ENCODE data around the gene MMP20.
A peak's percentile ranks its signal among the peaks of the same experiment; 100 is the strongest.
"Not testable (repeated sequence)": the region's sequence is repeated elsewhere in the genome, so short reads cannot be mapped to it uniquely, and the experiment has no call there.

MMP20 gene

GRCh38 chr11:102625177-102625576 lies at the start of gene MMP20:
MMP20 (minus strand) TSS chr11:102625332; CDS start chr11:102625319, 13 bp downstream.
- no peak within 1 kb of the TSS for H3K4me3 ChIP-seq
- no peak within 1 kb of the TSS for H3K27ac ChIP-seq

GRCh38 chr11:102669664-102670063 lies 44.5 kb upstream of the MMP20 start:
- Histone ChIP-seq H3K27ac (no peak overlapping the region), H3K4me3 (no peak overlapping the region)

GRCh38 chr11:102666331-102666957 lies 41.3 kb upstream of the MMP20 start:
- no peak overlapping the region for H3K4me3 ChIP-seq
- no peak overlapping the region for H3K27ac ChIP-seq

- H3K4me3 ChIP-seq = no peak overlapping the region
Observed at GRCh38 chr11:102664001-102664752, 39.0 kb upstream of the MMP20 start.

GRCh38 chr11:102662607-102663006 lies 37.5 kb upstream of the MMP20 start:
- Histone ChIP-seq H3K4me3 (no peak overlapping the region), H3K27ac (no peak overlapping the region)

More at GRCh38 chr11:102664001-102664752, 39.0 kb upstream of the MMP20 start:
- no peak overlapping the region for H3K27ac ChIP-seq

GRCh38 chr11:102661040-102661439 lies 35.9 kb upstream of the MMP20 start:
- no peak overlapping the region for H3K4me3 ChIP-seq
- no peak overlapping the region for H3K27ac ChIP-seq

GRCh38 chr11:102656528-102656927 lies 31.4 kb upstream of the MMP20 start:
- Histone ChIP-seq H3K27ac (no peak overlapping the region), H3K4me3 (no peak overlapping the region)

GRCh38 chr11:102655547-102655946 lies 30.4 kb upstream of the MMP20 start:
- no peak overlapping the region for H3K27ac ChIP-seq
- no peak overlapping the region for H3K4me3 ChIP-seq

GRCh38 chr11:102654761-102655160 lies 29.6 kb upstream of the MMP20 start:
- no peak overlapping the region for H3K4me3 ChIP-seq
- no peak overlapping the region for H3K27ac ChIP-seq

GRCh38 chr11:102653744-102654291 lies 28.7 kb upstream of the MMP20 start:
- Histone ChIP-seq H3K27ac (no peak overlapping the region), H3K4me3 (no peak overlapping the region)

GRCh38 chr11:102647430-102647829 lies 22.3 kb upstream of the MMP20 start:
- no peak overlapping the region for H3K27ac ChIP-seq
- no peak overlapping the region for H3K4me3 ChIP-seq

GRCh38 chr11:102643941-102644340 lies 18.8 kb upstream of the MMP20 start:
- Histone ChIP-seq H3K27ac (no peak overlapping the region), H3K4me3 (no peak overlapping the region)

- Histone ChIP-seq H3K27ac (no peak overlapping the region), H3K4me3 (no peak overlapping the region)
Observed at GRCh38 chr11:102640946-102641345, 15.8 kb upstream of the MMP20 start.

GRCh38 chr11:102639656-102640055 lies 14.5 kb upstream of the MMP20 start:
- Histone ChIP-seq H3K4me3 (no peak overlapping the region), H3K27ac (no peak overlapping the region)

GRCh38 chr11:102637731-102638130 lies 12.6 kb upstream of the MMP20 start:
- no peak overlapping the region for H3K27ac ChIP-seq

GRCh38 chr11:102633385-102634026 lies 8.4 kb upstream of the MMP20 start:
- Histone ChIP-seq H3K4me3 (no peak overlapping the region), H3K27ac (no peak overlapping the region)

More at GRCh38 chr11:102637731-102638130, 12.6 kb upstream of the MMP20 start:
- no peak overlapping the region for H3K4me3 ChIP-seq

GRCh38 chr11:102632026-102632425 lies 6.9 kb upstream of the MMP20 start:
- H3K27ac ChIP-seq = no peak overlapping the region

GRCh38 chr11:102630598-102631448 lies 5.7 kb upstream of the MMP20 start:
- H3K27ac ChIP-seq = no peak overlapping the region

More at GRCh38 chr11:102632026-102632425, 6.9 kb upstream of the MMP20 start:
- no peak overlapping the region for H3K4me3 ChIP-seq

GRCh38 chr11:102629908-102630307 lies 4.8 kb upstream of the MMP20 start:
- H3K4me3 ChIP-seq, H3K27ac ChIP-seq: not testable (repeated sequence)

More at GRCh38 chr11:102630598-102631448, 5.7 kb upstream of the MMP20 start:
- no peak overlapping the region for H3K4me3 ChIP-seq

- no peak overlapping the region for H3K4me3 ChIP-seq
- peak overlapping the region in 1 of 21 experiments; percentile 39 for H3K27ac ChIP-seq
Observed at GRCh38 chr11:102626676-102627075, 1.5 kb upstream of the MMP20 start.

Measured in skin epidermis (tissue), 12 donors.